Transverse colon (tissue), 3 donors: Measurements from ENCODE around the gene S100A2.

Experiments used
- EP300 ChIP-seq: sonication (generic); formaldehyde crosslinking; IDR thresholded peaks from one replicate; pipeline ENCODE4 v1.6.1; 2017; ENCODE audit warnings: antibody characterized with exemption, low read depth
- TF ChIP-seq, protein P1 (sequence below), 5 experiments: fragments of 200-600 bp in 3 of 5; fragments of 450-650 bp in 2 of 5; sonication (generic) in 3 of 5; IDR thresholded peaks; 1 replicate in 2 of 5; 2 replicates in 3 of 5; pipeline ENCODE4 v1.5.1; 2016 to 2017; ENCODE audit warnings: antibody characterized with exemption in 5 of 5, inconsistent platforms in 3 of 5, mild to moderate bottlenecking in 2 of 5, moderate library complexity in 1 of 5

DNA sequence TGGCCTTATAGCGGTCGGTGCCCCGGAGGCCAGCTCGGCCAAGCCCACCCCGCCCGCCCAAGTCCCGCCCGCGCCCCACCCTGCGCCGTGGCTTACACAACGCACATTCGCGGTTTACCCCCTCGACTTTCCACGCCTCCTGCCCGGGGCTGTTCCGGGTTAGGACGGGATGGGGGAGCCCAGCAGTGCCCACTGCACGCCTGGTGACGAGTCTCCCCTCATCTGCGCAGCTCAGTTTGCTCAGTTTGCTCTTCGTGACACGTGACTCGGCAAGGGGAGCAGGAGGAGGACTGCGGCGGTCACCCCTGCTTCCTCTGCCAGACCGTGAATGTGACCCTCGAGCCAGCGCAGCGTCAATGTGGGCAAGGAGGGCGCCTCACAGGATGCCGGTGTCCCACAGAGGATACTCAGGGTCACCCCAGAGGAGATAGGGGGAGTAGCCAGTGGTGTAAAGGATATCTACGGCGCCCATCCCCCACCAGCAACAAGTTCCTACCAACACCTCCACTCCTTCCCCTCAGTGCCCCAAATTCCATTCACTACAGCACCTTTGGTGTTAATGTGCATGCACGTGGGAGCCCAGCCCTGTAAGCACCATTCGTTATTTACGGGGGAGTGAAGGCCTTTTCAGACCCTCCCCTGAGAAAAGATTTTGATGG is 29.5 kb downstream of the S100A2 start:
- TF ChIP-seq, protein P1, sequence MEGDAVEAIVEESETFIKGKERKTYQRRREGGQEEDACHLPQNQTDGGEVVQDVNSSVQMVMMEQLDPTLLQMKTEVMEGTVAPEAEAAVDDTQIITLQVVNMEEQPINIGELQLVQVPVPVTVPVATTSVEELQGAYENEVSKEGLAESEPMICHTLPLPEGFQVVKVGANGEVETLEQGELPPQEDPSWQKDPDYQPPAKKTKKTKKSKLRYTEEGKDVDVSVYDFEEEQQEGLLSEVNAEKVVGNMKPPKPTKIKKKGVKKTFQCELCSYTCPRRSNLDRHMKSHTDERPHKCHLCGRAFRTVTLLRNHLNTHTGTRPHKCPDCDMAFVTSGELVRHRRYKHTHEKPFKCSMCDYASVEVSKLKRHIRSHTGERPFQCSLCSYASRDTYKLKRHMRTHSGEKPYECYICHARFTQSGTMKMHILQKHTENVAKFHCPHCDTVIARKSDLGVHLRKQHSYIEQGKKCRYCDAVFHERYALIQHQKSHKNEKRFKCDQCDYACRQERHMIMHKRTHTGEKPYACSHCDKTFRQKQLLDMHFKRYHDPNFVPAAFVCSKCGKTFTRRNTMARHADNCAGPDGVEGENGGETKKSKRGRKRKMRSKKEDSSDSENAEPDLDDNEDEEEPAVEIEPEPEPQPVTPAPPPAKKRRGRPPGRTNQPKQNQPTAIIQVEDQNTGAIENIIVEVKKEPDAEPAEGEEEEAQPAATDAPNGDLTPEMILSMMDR (IDR thresholded peaks at IDR 0.05) = no peak
- TF ChIP-seq EP300 = no peak
